ENCODE results near the gene OR8D1. TPM values are rescaled to one million over a fixed set of nuclear protein-coding genes. Genes with fewer than 3 reads are reported as not detected.
"Not testable (repeated sequence)": the region's sequence is repeated elsewhere in the genome, so short reads cannot be mapped to it uniquely, and the experiment has no call there.

The OR8D1 gene
- total and polyA plus RNA-seq, 2 donors: not detected

DNA sequence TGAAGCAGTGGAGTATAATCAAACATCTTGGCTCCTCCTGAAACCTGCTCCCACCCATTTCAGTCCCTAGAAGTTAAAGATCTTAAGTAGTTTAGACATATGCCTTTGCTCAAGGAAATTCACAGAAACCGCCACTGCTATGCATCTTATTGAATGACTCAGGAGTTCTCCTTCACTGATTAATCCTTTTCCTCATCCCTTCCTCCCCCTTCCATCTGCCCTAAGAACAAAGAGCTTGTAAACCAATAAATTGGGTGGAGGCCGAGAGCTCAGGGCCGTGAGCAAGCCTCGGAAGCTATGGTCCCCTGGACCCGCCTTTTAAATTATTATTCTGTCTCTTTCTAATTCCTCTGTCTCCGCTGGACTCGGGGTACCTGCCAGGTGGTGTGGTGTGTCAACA lies 42.9 kb downstream of the OR8D1 start:
- H3K36me3 ChIP-seq (ENCODE audit: insufficient read depth); H3K27ac ChIP-seq (ENCODE audit: low read depth); H3K4me3 ChIP-seq (ENCODE audit: low read depth, low read length); H3K4me1 ChIP-seq (ENCODE audit: insufficient read depth); DNase-seq (ENCODE audit: extremely low spot score): not testable (repeated sequence)
- WGBS: 40% methylated on average over 7 of the region's 7 CpGs

DNA sequence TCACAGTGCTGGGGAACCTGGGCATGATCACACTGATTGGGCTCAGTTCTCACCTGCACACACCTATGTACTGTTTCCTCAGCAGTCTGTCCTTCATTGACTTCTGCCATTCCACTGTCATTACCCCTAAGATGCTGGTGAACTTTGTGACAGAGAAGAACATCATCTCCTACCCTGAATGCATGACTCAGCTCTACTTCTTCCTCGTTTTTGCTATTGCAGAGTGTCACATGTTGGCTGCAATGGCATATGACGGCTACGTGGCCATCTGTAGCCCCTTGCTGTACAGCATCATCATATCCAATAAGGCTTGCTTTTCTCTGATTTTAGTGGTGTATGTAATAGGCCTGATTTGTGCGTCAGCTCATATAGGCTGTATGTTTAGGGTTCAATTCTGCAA lies 48.7 kb downstream of the OR8D1 start:
- H3K27ac ChIP-seq (ENCODE audit: low read depth); H3K36me3 ChIP-seq (ENCODE audit: insufficient read depth); H3K4me3 ChIP-seq (ENCODE audit: low read depth, low read length); H3K4me1 ChIP-seq (ENCODE audit: insufficient read depth); DNase-seq (ENCODE audit: extremely low spot score): not testable (repeated sequence)
- 71% methylated on average over 4 of the region's 4 CpGs for WGBS

DNA sequence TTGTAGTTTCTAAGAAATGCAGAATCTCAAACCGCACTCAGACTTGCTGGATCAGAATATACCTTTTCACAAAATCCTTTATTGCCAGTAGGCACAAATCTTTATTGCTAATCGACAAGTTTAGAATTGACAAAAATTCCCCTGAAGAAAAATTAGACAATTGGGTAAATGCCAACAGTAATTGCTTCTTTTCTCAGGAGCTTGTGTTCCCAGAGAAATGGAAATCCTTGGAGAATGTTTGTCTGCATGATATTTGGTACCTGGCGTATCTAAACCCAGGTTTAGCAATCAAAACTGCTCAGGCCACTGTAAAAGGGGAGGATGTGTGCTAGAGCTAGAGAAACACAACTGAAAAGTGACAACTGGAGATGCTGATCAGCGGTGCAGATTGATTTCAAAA lies 57.7 kb downstream of the OR8D1 start, which contains the start of gene OR8G5:
Gene OR8G5 (plus strand): TSS at position 301 of the 400 bp plus-strand sequence. CDS start 8,556 bp downstream, outside the sequence.
- Histone ChIP-seq H3K4me1 (ENCODE audit: insufficient read depth) (no peaks in the 10 kb centered on the region), H3K4me3 (ENCODE audit: low read depth, low read length) (no peak within 1 kb of the TSS), H3K27ac (ENCODE audit: low read depth) (no peak within 1 kb of the TSS), H3K36me3 (ENCODE audit: insufficient read depth) (no peaks in the 10 kb centered on the region)
- WGBS: 70% methylated on average over 4 of the region's 4 CpGs
- DNase-seq (ENCODE audit: extremely low spot score): no peak

Other genes starting within 250 kb of the OR8D1 start
- 36.2 TPM for gene VWA5A, start 198.5 kb downstream of the OR8D1 start, total RNA-seq
- 21.0 TPM for gene VWA5A, start 198.5 kb downstream of the OR8D1 start, polyA plus RNA-seq
- gene OR10D3, start 130.6 kb downstream of the OR8D1 start, total RNA-seq: not detected
- not detected for gene OR10D3, start 130.6 kb downstream of the OR8D1 start, polyA plus RNA-seq
- gene OR8G1, start 72.9 kb downstream of the OR8D1 start, total RNA-seq: not detected
- not detected for gene OR8G1, start 72.9 kb downstream of the OR8D1 start, polyA plus RNA-seq
- gene OR8G5, start 57.6 kb downstream of the OR8D1 start, total RNA-seq: not detected
- gene OR8G5, start 57.6 kb downstream of the OR8D1 start, polyA plus RNA-seq: not detected
- not detected for gene OR8D2, start 6.2 kb upstream of the OR8D1 start, total RNA-seq
- gene OR8D2, start 6.2 kb upstream of the OR8D1 start, polyA plus RNA-seq: not detected
- gene OR8B2, start 70.5 kb upstream of the OR8D1 start, total RNA-seq: not detected
- gene OR8B2, start 70.5 kb upstream of the OR8D1 start, polyA plus RNA-seq: not detected
- not detected for gene OR8B3, start 85.1 kb upstream of the OR8D1 start, total RNA-seq
- not detected for gene OR8B3, start 85.1 kb upstream of the OR8D1 start, polyA plus RNA-seq
- not detected for gene OR8B4, start 110.9 kb upstream of the OR8D1 start, total RNA-seq
- not detected for gene OR8B4, start 110.9 kb upstream of the OR8D1 start, polyA plus RNA-seq
- gene OR8B8, start 131.7 kb upstream of the OR8D1 start, total RNA-seq: not detected
- gene OR8B8, start 131.7 kb upstream of the OR8D1 start, polyA plus RNA-seq: not detected
- not detected for gene OR8B12, start 229.7 kb upstream of the OR8D1 start, total RNA-seq
- not detected for gene OR8B12, start 229.7 kb upstream of the OR8D1 start, polyA plus RNA-seq

All from urinary bladder (tissue), 4 donors.